Kidney epithelial cell (primary cell): ENCODE data around the gene MTLN. TPM values are rescaled to one million over a fixed set of nuclear protein-coding genes. Genes with fewer than 3 reads are reported as not detected.
A peak's percentile ranks its signal among the peaks of the same experiment; 100 is the strongest.
"Not testable (repeated sequence)": the region's sequence is repeated elsewhere in the genome, so short reads cannot be mapped to it uniquely, and the experiment has no call there.

Experiments
- DNase-seq: peaks from one replicate; pipeline ENCODE4 v3.0.0-alpha.2; 2010; ENCODE audit warnings: low read depth
- H3K27me3 ChIP-seq: 2 replicates; pipeline ENCODE4 v1.6.0; 2011; ENCODE audit warnings: low read length; ENCODE audit not compliant: control insufficient read depth, insufficient read depth
- H3K36me3 ChIP-seq: 2 replicates; pipeline ENCODE4 v1.5.1; 2011; ENCODE audit warnings: low read length; ENCODE audit not compliant: control insufficient read depth, insufficient read depth
- H3K4me3 ChIP-seq: 2 replicates; pipeline ENCODE4 v1.5.1; 2011; ENCODE audit warnings: low read depth, mild to moderate bottlenecking, control low read depth, low read length
- total RNA-seq: library from RNA; depleted of rRNA; stranded (reverse); fragments of >200 nt; gene quantifications from 2 replicates; pipeline ENCODE4 v1.2.3, GENCODE V29; 2015
- TF ChIP-seq, protein P1 (sequence below): IDR thresholded peaks from 2 replicates; pipeline ENCODE4 v1.5.1; 2011; ENCODE audit warnings: mild to moderate bottlenecking, moderate library complexity, low read length, control low read depth, inconsistent platforms; ENCODE audit not compliant: insufficient read depth, poor library complexity, severe bottlenecking

Gene MTLN
- total RNA-seq, 1 donor from 2014 or later = 71.8 TPM

DNA sequence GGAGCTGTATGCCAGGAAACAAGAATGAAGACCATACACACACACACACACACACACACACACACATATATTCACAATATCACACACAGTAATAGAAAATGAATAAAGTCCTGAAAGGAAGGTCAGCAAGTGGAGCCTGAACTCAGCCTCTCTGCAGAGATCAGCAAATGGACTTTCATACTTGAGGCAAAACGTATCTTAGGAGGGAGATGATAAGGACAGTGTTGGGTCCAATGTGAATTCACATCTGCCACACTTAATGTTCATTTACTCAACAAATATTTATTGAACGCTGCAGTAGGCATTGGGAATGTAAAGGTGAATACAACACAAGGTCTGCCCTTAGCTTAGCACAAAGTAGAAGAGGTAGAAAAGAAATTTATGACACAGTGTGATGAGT lies 2.7 kb upstream of the MTLN start:
- TF ChIP-seq, protein P1, sequence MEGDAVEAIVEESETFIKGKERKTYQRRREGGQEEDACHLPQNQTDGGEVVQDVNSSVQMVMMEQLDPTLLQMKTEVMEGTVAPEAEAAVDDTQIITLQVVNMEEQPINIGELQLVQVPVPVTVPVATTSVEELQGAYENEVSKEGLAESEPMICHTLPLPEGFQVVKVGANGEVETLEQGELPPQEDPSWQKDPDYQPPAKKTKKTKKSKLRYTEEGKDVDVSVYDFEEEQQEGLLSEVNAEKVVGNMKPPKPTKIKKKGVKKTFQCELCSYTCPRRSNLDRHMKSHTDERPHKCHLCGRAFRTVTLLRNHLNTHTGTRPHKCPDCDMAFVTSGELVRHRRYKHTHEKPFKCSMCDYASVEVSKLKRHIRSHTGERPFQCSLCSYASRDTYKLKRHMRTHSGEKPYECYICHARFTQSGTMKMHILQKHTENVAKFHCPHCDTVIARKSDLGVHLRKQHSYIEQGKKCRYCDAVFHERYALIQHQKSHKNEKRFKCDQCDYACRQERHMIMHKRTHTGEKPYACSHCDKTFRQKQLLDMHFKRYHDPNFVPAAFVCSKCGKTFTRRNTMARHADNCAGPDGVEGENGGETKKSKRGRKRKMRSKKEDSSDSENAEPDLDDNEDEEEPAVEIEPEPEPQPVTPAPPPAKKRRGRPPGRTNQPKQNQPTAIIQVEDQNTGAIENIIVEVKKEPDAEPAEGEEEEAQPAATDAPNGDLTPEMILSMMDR = no peak

DNA sequence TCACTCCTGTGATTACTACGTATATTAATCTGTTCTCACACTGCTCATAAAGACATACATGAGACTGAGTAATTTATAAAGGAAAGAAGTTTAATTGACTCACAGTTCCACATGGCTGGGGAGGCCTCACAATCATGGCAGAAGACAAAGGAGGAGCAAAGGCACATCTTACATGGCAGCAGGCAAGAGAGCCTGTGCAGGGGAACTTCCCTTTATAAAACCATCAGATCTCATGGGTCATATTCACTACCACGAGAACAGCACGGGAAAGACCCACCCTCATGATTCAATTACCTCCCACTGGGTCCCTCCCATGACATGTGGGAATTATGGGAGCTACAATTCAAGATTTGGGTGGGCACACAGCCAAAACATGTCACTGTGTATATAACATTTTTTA lies 1.2 kb upstream of the MTLN start:
- not testable (repeated sequence) for DNase-seq, H3K4me3 ChIP-seq, H3K36me3 ChIP-seq, H3K27me3 ChIP-seq

More for the DNA sequence above, 2.7 kb upstream of the MTLN start:
- no peak for DNase-seq
- H3K36me3 ChIP-seq = no peaks in the 10 kb centered on the region
- no peak overlapping the region for H3K4me3 ChIP-seq
- peaks cover 3% of the 10 kb centered on the region for H3K27me3 ChIP-seq

DNA sequence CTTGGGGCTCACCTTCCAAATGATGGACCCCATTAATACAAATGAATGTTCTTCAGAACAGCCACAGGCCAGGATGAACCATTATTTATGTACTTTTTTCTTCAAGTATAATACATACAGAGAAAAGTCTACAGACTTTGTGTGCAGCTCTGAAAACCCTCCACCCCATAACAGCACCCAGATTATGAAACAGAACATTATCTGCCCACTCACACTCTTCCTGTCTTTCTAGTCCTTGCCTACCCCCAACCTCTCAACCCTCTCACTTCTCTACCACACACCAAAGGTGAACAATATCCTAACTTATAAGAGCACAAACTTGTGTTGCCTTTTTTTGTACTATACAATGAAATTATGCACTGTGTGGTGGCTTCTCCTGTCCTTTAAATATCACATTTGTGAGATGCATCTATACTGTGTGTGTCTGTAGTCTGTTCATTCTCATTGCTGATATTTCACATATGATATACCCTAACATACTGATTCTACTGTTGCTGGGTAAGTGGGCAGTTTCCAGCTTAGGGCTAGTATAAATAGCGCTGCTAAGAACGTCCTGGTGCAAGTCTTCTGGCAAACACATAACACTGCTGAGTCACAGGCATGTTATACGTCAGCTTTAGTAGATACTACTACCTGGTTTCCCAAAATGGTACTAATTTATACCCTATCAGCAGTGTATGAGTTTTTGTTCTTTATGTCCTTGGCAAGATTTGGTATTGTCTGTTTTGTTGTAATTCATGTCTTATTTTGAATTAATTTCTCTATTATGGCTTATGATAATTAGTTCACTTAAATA lies 6.5 kb downstream of the MTLN start:
- TF ChIP-seq, protein P1 = no peak
- Histone ChIP-seq H3K4me3 (no peak overlapping the region), H3K27me3 (no peaks in the 10 kb centered on the region), H3K36me3 (no peaks in the 10 kb centered on the region)
- no peak for DNase-seq

DNA sequence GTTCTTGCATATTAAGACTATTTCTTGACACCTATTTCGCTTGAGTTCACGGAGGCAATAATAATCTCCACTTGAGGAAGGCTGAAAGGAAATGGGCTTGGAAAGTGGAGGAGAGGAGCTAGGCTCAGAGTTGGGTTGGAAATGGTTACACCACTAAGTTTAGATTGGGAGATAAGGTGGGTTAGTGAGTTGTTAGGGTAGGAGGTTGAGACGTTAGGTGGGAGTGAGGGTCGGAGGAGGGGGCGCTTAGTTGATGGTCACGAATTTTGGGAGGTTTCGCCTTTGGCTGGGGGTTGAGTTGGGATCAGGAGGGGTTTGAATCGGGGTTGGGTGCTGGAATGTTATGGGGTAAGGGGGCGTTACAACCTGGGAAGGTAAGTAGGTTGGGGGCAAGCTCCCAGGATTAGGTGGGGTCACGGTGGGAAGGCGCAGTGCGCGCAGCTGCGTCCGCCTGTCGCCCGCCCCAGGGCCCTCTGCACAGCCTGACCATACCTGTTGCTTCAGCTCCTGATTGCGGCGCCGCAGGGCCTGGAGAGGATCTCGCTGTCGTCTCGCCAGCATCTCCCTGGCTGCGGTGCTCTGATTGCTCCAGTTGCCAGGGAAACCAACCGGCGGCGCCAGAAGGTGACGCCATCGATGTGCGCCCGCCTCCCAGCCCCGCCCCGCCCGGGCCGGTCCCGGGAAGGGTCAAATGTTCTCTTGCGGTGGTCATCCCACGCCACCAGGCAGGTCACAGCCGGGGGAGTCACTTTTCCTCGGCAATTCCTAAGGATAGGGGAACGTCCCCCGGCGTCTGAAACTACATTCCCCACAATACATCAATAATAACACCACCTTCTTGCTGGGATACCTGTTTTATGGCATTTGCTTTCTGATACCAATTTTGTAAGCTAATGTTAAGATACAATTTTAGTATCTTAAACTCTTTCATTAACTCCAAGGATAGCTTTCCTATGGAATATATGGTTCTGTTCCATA lies 7.7 kb downstream of the MTLN start, which contains the start of gene NPHP1:
Gene NPHP1, minus strand, starts transcription at position 606 of the 978 bp plus-strand sequence. Its CDS starts 45 bp downstream, at position 561.
- TF ChIP-seq, protein P1 = no peak
- H3K27me3 ChIP-seq = no peaks in the 10 kb centered on the region
- peak within 1 kb of the TSS; percentile 91 for H3K4me3 ChIP-seq
- no peaks in the 10 kb centered on the region for H3K36me3 ChIP-seq
- DNase-seq = peak; percentile 53

DNA sequence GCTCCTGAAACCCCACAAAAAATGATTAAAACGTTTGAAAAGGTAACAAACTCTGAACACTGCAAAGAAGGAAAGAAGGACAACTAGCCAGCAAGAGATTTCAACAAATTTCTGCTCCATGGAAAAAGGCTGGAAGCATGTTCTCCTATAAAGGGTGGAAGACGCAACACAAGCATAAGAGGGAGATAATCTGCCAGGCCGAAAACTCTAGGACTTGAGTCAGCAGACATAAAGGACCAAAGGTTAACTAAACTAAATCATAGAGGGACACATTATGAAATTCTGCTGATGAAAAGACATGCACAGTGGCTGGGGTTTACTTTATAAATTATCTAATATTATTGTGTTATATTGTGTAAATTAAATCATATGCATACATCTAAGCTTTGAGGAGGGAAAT lies 14.3 kb downstream of the MTLN start:
- Histone ChIP-seq H3K4me3 (no peak overlapping the region), H3K36me3 (no peaks in the 10 kb centered on the region), H3K27me3 (no peaks in the 10 kb centered on the region)
- TF ChIP-seq, protein P1 = no peak
- no peak for DNase-seq

DNA sequence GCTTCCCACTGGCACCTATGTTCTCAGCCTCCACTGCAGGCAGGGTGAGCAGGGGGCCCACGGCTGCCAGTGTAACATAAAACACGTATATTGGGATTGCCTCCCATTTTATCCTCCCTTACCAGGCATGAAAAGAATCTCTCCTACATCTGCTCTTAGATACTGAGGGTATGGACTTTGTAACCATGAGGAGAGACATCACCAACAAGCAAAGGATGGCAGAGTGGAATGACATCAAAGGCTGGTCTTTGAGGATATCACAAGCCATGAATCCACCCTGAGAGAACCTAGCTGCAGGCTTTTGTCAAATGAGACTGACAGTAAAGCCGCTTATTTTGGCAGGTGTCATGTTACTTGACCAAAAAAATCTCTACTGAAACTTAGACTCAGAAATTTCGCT lies 14.9 kb downstream of the MTLN start:
- TF ChIP-seq, protein P1 = no peak
- H3K36me3 ChIP-seq = no peaks in the 10 kb centered on the region
- H3K27me3 ChIP-seq = no peaks in the 10 kb centered on the region
- DNase-seq = no peak
- H3K4me3 ChIP-seq = no peak overlapping the region

DNA sequence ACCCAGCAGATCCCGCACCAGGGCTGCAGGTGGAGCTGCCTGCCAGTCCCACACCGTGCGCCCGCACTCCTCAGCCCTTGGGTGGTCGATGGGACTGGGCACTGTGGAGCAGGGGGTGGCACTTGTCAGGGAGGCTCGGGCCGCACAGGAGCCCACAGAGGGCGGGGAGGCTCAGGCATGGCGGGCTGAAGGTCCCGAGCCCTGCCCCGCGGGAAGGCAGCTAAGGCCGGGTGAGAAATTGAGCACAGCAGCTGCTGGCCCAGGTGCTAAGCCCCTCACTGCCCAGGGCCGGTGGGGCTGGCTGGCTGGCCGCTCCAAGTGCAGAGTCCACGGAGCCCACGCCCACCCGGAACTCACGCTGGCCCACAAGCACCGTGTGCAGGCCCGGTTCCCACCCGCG lies 22.2 kb downstream of the MTLN start:
- not testable (repeated sequence) for H3K36me3 ChIP-seq, H3K4me3 ChIP-seq, H3K27me3 ChIP-seq, DNase-seq
